Vagina (tissue), 2 donors: ENCODE results near the gene FAM228A.

Experiments used
- CTCF ChIP-seq, 3 experiments: fragments of 450-650 bp in 2 of 3; fragments of 200-600 bp in 1 of 3; sonication (generic) in 1 of 3; IDR thresholded peaks; one replicate each; pipeline ENCODE4 v1.5.1; 2017 to 2019; ENCODE audit warnings: antibody characterized with exemption in 3 of 3, mild to moderate bottlenecking in 2 of 3, moderate library complexity in 2 of 3
- POLR2A ChIP-seq, 2 donors: fragments of 450-650 bp; IDR thresholded peaks; one replicate each; pipeline ENCODE4 v1.6.1; 2017; ENCODE audit warnings: antibody characterized with exemption in 2 of 2, mild to moderate bottlenecking in 2 of 2, moderate library complexity in 2 of 2

- TF ChIP-seq POLR2A (IDR thresholded peaks at IDR 0.05) (no peak), CTCF (IDR thresholded peaks at IDR 0.05) (no peak)
These were observed 15.7 kb downstream of the FAM228A start for GRCh38 chr2:24190503-24190902.
